ENCODE results near the gene EIF3B. TPM values are rescaled to one million over a fixed set of nuclear protein-coding genes. Genes with fewer than 3 reads are reported as not detected.

The EIF3B gene
- total RNA-seq, 1 experiment from 2014 or later, result 306 TPM

- no TSS peak for BruUV-seq (replicated peaks)
- no peak for TF ChIP-seq CTCF (IDR thresholded peaks at IDR 0.05; ENCODE audit: insufficient read depth in 1 of 2, low read depth in 1 of 2, low read length in 1 of 2, severe bottlenecking in 1 of 2, unreplicated experiment in 1 of 2)
- Mint-ChIP-seq H3K36me3 (ENCODE audit: insufficient read depth, unreplicated experiment) (peaks cover 97% of the 10 kb centered on the region), H3K4me3 (ENCODE audit: unreplicated experiment) (no peak overlapping the region), H3K27ac (ENCODE audit: unreplicated experiment) (no peak overlapping the region), H3K9me3 (ENCODE audit: unreplicated experiment) (no peaks in the 10 kb centered on the region), H3K4me1 (ENCODE audit: low read depth, unreplicated experiment) (peaks cover 6% of the 10 kb centered on the region), H3K27me3 (ENCODE audit: insufficient read depth, unreplicated experiment) (no peaks in the 10 kb centered on the region)
- CTCF ChIA-PET, result no interaction called here
- intact Hi-C loops (cut with micrococcal nuclease; ENCODE audit: unreplicated experiment), result no loop called here
- H3K9me3 ChIP-seq, result no peaks in the 10 kb centered on the region
- POLR2A ChIA-PET, result no interaction called here
- peaks cover 12% of the 10 kb centered on the region for H3K36me3 ChIP-seq (ENCODE audit: control insufficient read depth, insufficient read depth, low read length)
- no peaks in the 10 kb centered on the region for H3K27me3 ChIP-seq (replicated peaks; ENCODE audit: control insufficient read depth, insufficient read depth, low read length)
- H3K4me1 ChIP-seq, result no peaks in the 10 kb centered on the region
- no peak overlapping the region for H3K4me3 ChIP-seq (ENCODE audit: low read depth, low read length)
- DNase-seq, result no peak
These were observed 19.0 kb downstream of the EIF3B start for GRCh38 chr7:2373646-2374045.

- peaks cover 6% of the 10 kb centered on the region for H3K4me1 Mint-ChIP-seq (ENCODE audit: low read depth, unreplicated experiment)
- H3K4me3 ChIP-seq (ENCODE audit: low read depth, low read length), result no peak overlapping the region
- no peaks in the 10 kb centered on the region for H3K9me3 ChIP-seq
- no peak overlapping the region for H3K4me3 Mint-ChIP-seq (ENCODE audit: unreplicated experiment)
- no TSS peak for BruUV-seq (replicated peaks)
- DNase-seq, result no peak
- H3K36me3 Mint-ChIP-seq (ENCODE audit: insufficient read depth, unreplicated experiment), result peaks cover 97% of the 10 kb centered on the region
- H3K27me3 ChIP-seq (replicated peaks; ENCODE audit: control insufficient read depth, insufficient read depth, low read length), result no peaks in the 10 kb centered on the region
- ChIA-PET POLR2A (no interaction called here), CTCF (no interaction called here)
- intact Hi-C loops (cut with micrococcal nuclease; ENCODE audit: unreplicated experiment), result no loop called here
- no peaks in the 10 kb centered on the region for H3K9me3 Mint-ChIP-seq (ENCODE audit: unreplicated experiment)
- no peaks in the 10 kb centered on the region for H3K27me3 Mint-ChIP-seq (ENCODE audit: insufficient read depth, unreplicated experiment)
- H3K4me1 ChIP-seq, result no peaks in the 10 kb centered on the region
- no peak for TF ChIP-seq CTCF (IDR thresholded peaks at IDR 0.05; ENCODE audit: insufficient read depth in 1 of 2, low read depth in 1 of 2, low read length in 1 of 2, severe bottlenecking in 1 of 2, unreplicated experiment in 1 of 2)
- no peak overlapping the region for H3K27ac Mint-ChIP-seq (ENCODE audit: unreplicated experiment)
- peaks cover 12% of the 10 kb centered on the region for H3K36me3 ChIP-seq (ENCODE audit: control insufficient read depth, insufficient read depth, low read length)
These were observed 19.8 kb downstream of the EIF3B start for GRCh38 chr7:2374401-2374800.

- no peak for TF ChIP-seq CTCF (IDR thresholded peaks at IDR 0.05; ENCODE audit: insufficient read depth in 1 of 2, low read depth in 1 of 2, low read length in 1 of 2, severe bottlenecking in 1 of 2, unreplicated experiment in 1 of 2)
- intact Hi-C loops (cut with micrococcal nuclease; ENCODE audit: unreplicated experiment), result no loop called here
- POLR2A ChIA-PET, result no interaction called here
- H3K4me1 Mint-ChIP-seq (ENCODE audit: low read depth, unreplicated experiment), result peaks cover 6% of the 10 kb centered on the region
- peaks cover 12% of the 10 kb centered on the region for H3K36me3 ChIP-seq (ENCODE audit: control insufficient read depth, insufficient read depth, low read length)
- H3K9me3 ChIP-seq, result no peaks in the 10 kb centered on the region
- no peak for DNase-seq
- H3K36me3 Mint-ChIP-seq (ENCODE audit: insufficient read depth, unreplicated experiment), result peaks cover 97% of the 10 kb centered on the region
- no peak overlapping the region for H3K4me3 ChIP-seq (ENCODE audit: low read depth, low read length)
- BruUV-seq (replicated peaks), result no TSS peak
- H3K27me3 Mint-ChIP-seq (ENCODE audit: insufficient read depth, unreplicated experiment), result no peaks in the 10 kb centered on the region
- CTCF ChIA-PET, result no interaction called here
- H3K9me3 Mint-ChIP-seq (ENCODE audit: unreplicated experiment), result no peaks in the 10 kb centered on the region
- no peak overlapping the region for H3K4me3 Mint-ChIP-seq (ENCODE audit: unreplicated experiment)
- no peaks in the 10 kb centered on the region for H3K4me1 ChIP-seq
- H3K27me3 ChIP-seq (replicated peaks; ENCODE audit: control insufficient read depth, insufficient read depth, low read length), result no peaks in the 10 kb centered on the region
- H3K27ac Mint-ChIP-seq (ENCODE audit: unreplicated experiment), result no peak overlapping the region
These were observed 20.5 kb downstream of the EIF3B start for GRCh38 chr7:2374830-2375728.

Measured in Caco-2 (cell line).